ENCODE data around the gene WWC1. TPM values are rescaled to one million over a fixed set of nuclear protein-coding genes. Genes with fewer than 3 reads are reported as not detected.

Gene WWC1
- total RNA-seq, 1 donor from 2014 or later, result 32.8 TPM

- Mint-ChIP-seq H3K27ac (peak overlapping the region; percentile 87), H3K4me3 (peak overlapping the region; percentile 77), H3K27me3 (ENCODE audit: low read depth) (peaks cover 6% of the 10 kb centered on the region), H3K9me3 (no peaks in the 10 kb centered on the region), H3K4me1 (peaks cover 25% of the 10 kb centered on the region), H3K36me3 (no peaks in the 10 kb centered on the region)
- peak; percentile 91 for TF ChIP-seq CTCF (IDR thresholded peaks at IDR 0.05; ENCODE audit: unreplicated experiment)
- peak; percentile 84 to 97 for DNase-seq (ENCODE audit: low spot score in 2 of 2, unreplicated experiment in 2 of 2)
Observed at GRCh38 chr5:168268949-168269936, 22.2 kb upstream of the WWC1 start.

DNA sequence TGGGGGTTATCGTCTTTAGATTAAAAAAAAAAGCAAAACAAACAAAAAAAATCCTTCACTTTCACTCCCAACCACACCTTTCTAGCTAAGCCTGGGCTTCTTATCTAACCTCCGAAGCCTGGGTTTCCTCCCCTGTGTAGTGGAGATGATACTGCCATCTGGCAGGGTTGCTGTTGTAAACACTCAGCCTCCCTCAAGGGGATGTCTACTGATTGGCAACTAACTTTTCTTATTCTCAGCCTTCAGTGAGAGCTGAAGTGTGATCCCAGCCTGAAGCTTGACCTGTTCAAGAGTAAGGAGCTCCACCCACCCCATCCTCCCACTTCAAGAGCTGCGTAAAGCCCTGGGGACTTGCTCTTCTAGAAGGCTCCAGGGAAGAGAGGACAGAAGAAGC lies 21.5 kb upstream of the WWC1 start:
- no peak for TF ChIP-seq CTCF (IDR thresholded peaks at IDR 0.05; ENCODE audit: unreplicated experiment)
- peak overlapping the region; percentile 77 for H3K4me3 Mint-ChIP-seq
- H3K27ac Mint-ChIP-seq, result peak overlapping the region; percentile 87
- H3K9me3 Mint-ChIP-seq, result no peaks in the 10 kb centered on the region
- DNase-seq (ENCODE audit: low spot score in 2 of 2, unreplicated experiment in 2 of 2), result no peak
- H3K36me3 Mint-ChIP-seq, result no peaks in the 10 kb centered on the region
- peaks cover 25% of the 10 kb centered on the region for H3K4me1 Mint-ChIP-seq
- peaks cover 6% of the 10 kb centered on the region for H3K27me3 Mint-ChIP-seq (ENCODE audit: low read depth)

DNA sequence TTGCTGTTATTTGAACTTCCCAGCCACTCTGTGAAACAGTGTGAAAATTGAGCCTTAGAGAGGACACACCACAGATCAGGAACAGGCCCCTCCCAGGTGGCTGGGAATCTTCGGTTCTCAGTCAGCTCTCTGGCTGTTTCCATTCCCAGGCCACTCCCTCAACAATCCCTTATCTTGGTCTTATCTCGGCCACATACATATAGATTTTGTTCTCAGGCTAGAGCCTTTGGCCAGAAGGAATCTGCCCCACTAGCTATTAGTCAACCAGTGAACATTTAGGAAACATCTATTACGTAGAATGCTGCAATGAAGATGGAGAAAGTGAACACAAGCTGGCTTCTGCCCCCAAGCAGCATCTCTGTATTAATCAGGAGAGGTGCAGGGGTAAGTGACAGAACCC lies 21.0 kb upstream of the WWC1 start:
- peaks cover 6% of the 10 kb centered on the region for H3K27me3 Mint-ChIP-seq (ENCODE audit: low read depth)
- H3K27ac Mint-ChIP-seq, result peak overlapping the region; percentile 87
- no peak for TF ChIP-seq CTCF (IDR thresholded peaks at IDR 0.05; ENCODE audit: unreplicated experiment)
- H3K9me3 Mint-ChIP-seq, result no peaks in the 10 kb centered on the region
- no peaks in the 10 kb centered on the region for H3K36me3 Mint-ChIP-seq
- DNase-seq (ENCODE audit: low spot score in 2 of 2, unreplicated experiment in 2 of 2), result no peak
- H3K4me3 Mint-ChIP-seq, result no peak overlapping the region
- peaks cover 25% of the 10 kb centered on the region for H3K4me1 Mint-ChIP-seq

DNA sequence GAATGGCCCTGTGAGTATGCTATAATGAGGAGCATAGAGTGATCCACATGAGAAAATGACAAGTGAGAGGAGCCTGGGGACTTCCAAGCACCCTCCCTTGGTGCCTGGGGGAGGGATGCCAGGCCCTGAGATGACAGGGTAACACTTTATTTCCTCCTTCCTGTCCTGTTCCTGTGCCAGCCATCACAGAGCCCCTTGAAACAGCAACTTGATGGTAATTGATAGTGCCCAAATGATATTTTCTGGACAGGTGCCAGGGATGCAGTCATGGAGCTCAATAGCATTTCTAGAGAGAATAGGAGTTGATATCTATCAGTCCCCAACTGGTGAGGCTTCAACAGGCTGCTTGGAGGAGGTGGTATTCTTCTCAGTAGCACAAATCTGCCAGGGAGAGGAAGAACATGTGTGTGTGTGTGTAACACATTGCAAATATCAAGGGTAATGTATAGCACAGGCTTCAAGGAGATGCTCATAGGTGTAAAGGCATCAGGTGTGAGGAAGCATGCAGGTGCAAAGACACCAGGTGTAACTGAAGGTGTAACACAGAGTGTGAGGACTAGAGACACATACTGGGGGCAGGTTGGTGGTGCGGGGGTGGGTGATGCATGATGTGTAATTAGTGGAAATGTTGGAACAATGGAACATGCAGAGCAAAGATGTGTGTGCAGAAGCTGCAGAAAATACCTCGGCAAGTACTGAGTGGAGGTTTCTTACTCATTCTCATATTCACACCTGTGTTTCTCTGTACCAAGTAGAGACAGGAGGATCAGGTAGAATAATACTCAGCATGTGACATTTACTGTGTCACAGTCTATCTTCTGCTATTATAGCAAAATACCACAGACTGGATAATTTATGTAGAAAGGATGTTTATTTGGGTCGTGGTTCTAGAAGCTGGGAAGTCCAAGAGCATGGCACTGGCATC lies 18.1 kb upstream of the WWC1 start:
- Mint-ChIP-seq H3K4me3 (no peak overlapping the region), H3K4me1 (peaks cover 24% of the 10 kb centered on the region), H3K27me3 (ENCODE audit: low read depth) (peaks cover 6% of the 10 kb centered on the region), H3K36me3 (no peaks in the 10 kb centered on the region), H3K9me3 (no peaks in the 10 kb centered on the region), H3K27ac (no peak overlapping the region)
- no peak for TF ChIP-seq CTCF (IDR thresholded peaks at IDR 0.05; ENCODE audit: unreplicated experiment)
- DNase-seq (ENCODE audit: low spot score in 2 of 2, unreplicated experiment in 2 of 2), result no peak

DNA sequence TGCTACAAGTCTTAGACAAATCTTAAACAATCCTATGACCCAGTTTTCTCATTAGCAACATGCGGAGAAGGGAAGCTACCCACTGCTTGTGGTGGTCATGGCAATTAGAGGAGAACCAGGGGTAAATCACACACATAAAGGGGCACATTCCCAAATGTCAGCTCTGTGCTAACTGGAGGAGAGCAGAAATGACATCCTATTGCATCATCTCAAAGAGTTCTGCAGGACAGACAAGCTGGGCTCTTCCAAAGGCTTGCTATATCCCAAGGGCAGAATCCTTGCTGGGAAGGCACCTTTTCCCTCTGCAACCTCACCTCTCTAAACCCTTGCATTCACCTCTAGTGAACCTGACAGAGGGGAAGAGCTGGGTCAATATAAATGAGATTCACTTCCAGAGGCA lies 17.0 kb upstream of the WWC1 start:
- DNase-seq (ENCODE audit: low spot score in 2 of 2, unreplicated experiment in 2 of 2), result no peak
- peaks cover 2% of the 10 kb centered on the region for H3K27me3 Mint-ChIP-seq (ENCODE audit: low read depth)
- no peak overlapping the region for H3K27ac Mint-ChIP-seq
- no peak overlapping the region for H3K4me3 Mint-ChIP-seq
- no peak for TF ChIP-seq CTCF (IDR thresholded peaks at IDR 0.05; ENCODE audit: unreplicated experiment)
- H3K36me3 Mint-ChIP-seq, result no peaks in the 10 kb centered on the region
- H3K9me3 Mint-ChIP-seq, result no peaks in the 10 kb centered on the region
- peaks cover 13% of the 10 kb centered on the region for H3K4me1 Mint-ChIP-seq

All from mesothelial cell of epicardium (in vitro differentiated cells).